Measurements from ENCODE around the gene CEMP1.

The CEMP1 gene

GRCh38 chr16:2501946-2502895 is 29.0 kb downstream of the CEMP1 start:
- no peak for DNase-seq (ENCODE audit: low spot score)

GRCh38 chr16:2500918-2501750 is 30.1 kb downstream of the CEMP1 start:
- DNase-seq (ENCODE audit: low spot score), result peak; percentile 51

- DNase-seq (ENCODE audit: low spot score), result no peak
These were observed 30.7 kb downstream of the CEMP1 start for GRCh38 chr16:2500430-2500917.

GRCh38 chr16:2499890-2500429 is 31.2 kb downstream of the CEMP1 start:
- DNase-seq (ENCODE audit: low spot score), result no peak

GRCh38 chr16:2499454-2499853 is 31.8 kb downstream of the CEMP1 start:
- no peak for DNase-seq (ENCODE audit: low spot score)

- DNase-seq (ENCODE audit: low spot score), result no peak
These were observed 32.5 kb downstream of the CEMP1 start for GRCh38 chr16:2498531-2499253.

DNA sequence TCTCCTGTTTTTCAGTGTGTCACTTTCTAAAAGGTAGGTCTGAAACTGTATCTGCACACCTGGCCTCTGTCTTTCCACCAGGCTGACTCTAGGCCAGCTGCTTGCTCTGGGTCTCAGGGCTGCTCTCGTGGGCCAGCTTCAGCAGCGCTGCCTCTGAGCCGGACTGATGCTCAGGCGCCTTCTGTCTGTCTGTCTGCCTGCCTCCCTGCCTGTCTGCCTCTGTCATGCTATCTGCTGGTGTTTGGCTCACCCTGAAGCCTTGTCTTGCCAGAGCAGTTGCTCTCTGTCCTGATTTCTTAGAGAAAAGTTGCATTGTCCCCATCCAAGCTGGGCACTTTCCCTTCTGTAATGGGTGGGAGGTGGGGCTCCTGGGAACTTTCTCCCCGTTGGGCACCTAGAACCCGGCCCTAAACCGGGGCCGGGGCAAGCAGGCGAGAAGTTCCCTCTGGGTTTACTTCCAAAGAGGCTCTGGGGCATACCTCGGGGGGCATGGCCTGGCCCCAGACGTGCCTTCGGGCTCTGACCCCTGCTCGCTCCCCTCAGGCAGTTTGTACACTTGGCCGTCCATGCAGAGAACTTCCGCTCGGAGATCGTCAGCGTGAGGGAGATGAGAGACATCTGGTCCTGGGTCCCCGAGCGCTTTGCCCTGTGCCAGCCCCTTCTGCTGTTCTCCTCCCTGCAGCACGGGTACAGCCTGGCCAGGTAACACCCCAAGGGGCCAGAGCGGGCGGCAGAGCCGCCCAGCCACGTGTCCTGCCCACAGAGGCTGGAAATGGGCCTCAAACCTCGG is 33.3 kb downstream of the CEMP1 start:
- no peak for DNase-seq (ENCODE audit: low spot score)

DNA sequence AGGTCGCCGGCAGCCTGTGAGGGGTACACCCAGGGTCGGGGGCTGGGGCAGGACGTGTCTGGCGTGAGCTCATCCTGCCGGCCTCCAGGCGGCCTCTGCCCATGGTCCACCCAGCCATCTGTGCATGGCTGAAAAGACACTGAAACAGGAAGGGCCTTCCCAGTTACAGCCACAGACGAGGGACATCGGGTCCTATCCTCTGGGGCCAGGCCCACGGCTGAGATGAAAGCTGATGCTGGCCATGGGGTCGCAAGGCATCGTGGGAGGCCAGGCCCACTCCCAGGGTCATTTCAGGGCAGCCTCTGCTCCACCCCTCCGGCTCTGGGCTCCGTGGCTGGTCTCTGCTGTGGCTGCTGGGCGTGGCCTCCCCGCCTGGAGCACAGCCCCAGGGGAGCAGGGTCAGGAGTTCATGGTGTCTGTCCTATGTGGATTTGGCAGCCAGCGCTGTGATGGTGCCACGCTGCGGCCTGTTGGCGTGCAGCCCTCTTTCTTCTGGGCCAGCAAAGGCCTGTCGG is 34.0 kb downstream of the CEMP1 start:
- no peak for DNase-seq (ENCODE audit: low spot score)

DNA sequence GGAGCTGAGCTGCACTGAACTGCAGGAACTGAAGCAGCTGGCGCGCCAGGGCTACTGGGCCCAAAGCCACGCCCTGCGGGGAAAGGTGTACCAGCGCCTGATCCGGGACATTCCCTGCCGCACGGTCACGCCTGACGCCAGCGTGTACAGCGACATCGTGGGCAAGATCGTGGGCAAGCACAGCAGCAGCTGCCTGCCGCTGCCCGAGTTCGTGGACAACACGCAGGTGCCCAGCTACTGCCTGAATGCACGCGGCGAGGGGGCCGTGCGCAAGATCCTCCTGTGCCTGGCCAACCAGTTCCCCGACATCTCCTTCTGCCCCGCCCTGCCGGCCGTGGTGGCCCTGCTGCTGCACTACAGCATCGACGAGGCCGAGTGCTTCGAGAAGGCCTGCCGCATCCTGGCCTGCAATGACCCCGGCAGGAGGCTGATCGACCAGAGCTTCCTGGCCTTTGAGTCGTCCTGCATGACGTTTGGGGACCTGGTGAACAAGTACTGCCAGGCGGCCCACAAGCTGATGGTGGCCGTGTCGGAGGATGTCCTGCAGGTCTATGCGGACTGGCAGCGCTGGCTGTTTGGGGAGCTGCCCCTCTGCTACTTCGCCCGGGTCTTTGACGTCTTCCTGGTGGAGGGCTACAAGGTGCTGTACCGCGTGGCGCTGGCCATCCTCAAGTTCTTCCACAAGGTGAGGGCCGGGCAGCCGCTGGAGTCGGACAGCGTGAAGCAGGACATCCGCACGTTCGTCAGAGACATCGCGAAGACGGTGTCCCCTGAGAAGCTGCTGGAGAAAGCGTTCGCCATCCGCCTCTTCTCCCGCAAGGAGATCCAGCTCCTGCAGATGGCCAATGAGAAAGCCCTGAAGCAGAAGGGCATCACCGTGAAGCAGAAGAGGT is 34.7 kb downstream of the CEMP1 start:
- DNase-seq (ENCODE audit: low spot score), result no peak

GRCh38 chr16:2495041-2495440 is 36.2 kb downstream of the CEMP1 start:
- DNase-seq (ENCODE audit: low spot score), result no peak

DNA sequence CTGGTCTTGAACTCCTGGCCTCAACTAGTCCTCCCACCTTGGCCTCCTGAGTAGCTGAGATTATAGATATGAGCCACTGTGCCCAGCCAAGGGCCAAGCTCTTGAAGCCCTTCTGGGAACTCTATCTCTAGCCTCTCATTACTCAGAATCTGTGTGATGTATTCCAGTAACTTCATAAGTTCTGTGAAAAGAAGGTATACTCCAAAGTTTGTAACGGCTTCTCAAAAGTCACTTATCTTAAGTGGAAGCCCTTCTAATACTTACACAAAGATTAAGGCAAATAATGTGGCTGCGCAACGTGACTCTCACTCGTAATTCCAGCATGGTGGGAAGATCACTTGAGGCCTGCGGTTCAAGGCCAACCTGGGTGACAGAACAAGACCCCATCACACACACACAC is 36.6 kb downstream of the CEMP1 start:
- DNase-seq (ENCODE audit: low spot score), result no peak

GRCh38 chr16:2493605-2494004 is 37.6 kb downstream of the CEMP1 start:
- no peak for DNase-seq (ENCODE audit: low spot score)

DNA sequence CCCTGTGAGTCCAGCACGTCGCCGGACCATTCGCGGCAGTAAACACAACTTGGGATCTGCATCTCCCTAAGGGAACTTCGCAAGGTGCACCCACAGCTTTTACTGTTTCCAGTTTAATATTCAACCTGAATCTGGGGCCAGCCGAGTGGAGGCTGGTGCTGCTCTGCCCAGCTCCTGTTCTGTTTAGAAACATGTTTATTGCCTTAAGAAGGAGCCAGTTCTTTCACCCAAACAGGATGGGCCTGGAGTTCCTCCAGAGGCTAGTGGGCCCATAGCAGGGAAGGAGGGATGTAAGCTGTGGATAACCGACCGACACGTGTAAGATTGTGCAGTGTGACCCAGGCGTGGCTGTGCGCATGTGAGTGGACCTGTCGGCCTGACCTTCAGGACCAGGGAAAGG is 38.9 kb downstream of the CEMP1 start:
- DNase-seq (ENCODE audit: low spot score), result no peak

- DNase-seq (ENCODE audit: low spot score), result no peak
These were observed 40.8 kb downstream of the CEMP1 start for GRCh38 chr16:2490190-2491105.

DNA sequence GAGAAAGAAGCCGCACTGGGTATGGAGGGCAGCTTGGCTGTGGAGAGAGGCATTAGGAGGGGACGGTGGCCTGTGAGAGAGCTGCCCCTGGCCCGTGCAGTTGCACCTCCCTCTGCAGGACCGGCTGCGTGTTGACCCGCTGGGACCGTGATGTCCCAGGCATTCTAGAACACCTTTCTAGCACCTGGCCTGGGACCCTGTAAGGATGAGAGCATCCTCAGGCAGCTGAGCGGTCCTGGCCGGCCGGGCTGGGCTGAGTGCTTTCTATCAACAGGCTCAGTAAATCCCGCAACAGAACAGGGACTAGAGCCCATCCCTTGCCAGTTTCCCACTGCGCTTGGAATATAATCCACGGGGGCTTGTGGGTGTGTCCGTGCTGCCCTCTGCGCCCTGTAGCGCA is 41.6 kb downstream of the CEMP1 start:
- DNase-seq (ENCODE audit: low spot score), result no peak

DNA sequence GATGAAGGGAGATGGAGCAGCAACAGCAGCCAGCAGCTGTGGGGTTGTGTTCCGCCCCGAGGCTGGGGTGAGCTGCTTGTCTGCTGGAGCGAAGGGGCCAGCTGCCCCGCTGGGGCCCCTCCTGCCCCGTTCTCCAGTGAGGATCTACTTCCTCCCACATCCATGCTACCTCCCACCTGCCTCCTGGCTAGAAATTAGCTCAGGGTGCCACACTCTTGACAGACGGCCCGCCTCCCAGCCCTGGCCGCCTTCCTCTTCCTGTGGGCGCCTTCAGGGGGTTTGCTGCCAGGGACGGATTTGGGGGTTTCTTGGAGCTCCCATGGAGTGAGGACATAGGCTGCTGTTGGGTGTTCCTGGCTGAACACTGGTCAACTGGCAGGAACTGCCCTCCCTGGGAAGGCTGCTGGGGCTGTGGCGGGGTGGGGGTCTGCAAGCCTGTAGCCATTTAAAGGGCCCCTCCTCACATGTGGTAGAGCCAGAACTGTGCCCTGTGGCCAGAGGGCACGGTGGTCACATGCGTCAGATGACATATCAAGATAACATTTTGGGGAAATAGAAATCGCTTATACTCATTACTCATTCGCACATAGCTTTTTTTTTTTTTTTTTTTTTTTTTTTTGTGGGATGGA is 43.2 kb downstream of the CEMP1 start:
- DNase-seq (ENCODE audit: low spot score), result no peak

DNA sequence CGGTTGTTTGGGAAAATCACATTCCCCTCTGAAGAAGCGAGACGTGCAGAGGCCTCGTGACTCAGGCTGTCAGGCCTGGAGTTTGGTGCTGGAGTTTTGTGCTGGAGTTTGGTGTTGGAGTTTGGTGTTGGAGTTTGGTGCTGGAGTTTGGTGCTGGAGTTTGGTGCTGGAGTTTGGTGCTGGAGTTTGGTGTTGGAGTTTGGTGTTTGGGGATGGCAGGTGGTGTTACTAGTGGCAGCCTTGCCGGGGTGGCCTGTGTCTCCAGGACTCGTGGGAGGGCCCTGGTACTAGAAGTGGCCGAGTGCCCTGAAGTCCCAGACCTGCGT is 43.7 kb downstream of the CEMP1 start:
- no peak for DNase-seq (ENCODE audit: low spot score)
